Endothelial cell (in vitro differentiated cells): ENCODE data around the gene CADM2. TPM values are rescaled to one million over a fixed set of nuclear protein-coding genes. Genes with fewer than 3 reads are reported as not detected.
"Not testable (repeated sequence)": the region's sequence is repeated elsewhere in the genome, so short reads cannot be mapped to it uniquely, and the experiment has no call there.

ENCODE experiments used
- DNase-seq: peaks from one replicate; pipeline ENCODE4 v3.0.0; 2021; ENCODE audit warnings: low spot score
- H3K27ac Mint-ChIP-seq: one replicate; pipeline ENCODE4 v1.8.0; 2021; ENCODE audit warnings: mixed read lengths, inconsistent platforms; ENCODE audit not compliant: unreplicated experiment
- H3K27me3 Mint-ChIP-seq: one replicate; pipeline ENCODE4 v1.8.0; 2021; ENCODE audit warnings: mild to moderate bottlenecking, moderate library complexity, mixed read lengths, inconsistent platforms; ENCODE audit not compliant: unreplicated experiment
- H3K36me3 Mint-ChIP-seq: one replicate; pipeline ENCODE4 v1.8.0; 2021; ENCODE audit warnings: mild to moderate bottlenecking, low read depth, mixed read lengths, inconsistent platforms; ENCODE audit not compliant: unreplicated experiment
- H3K4me1 Mint-ChIP-seq: one replicate; pipeline ENCODE4 v1.8.0; 2021; ENCODE audit warnings: mild to moderate bottlenecking, mixed read lengths, inconsistent platforms; ENCODE audit not compliant: unreplicated experiment
- H3K4me3 Mint-ChIP-seq: one replicate; pipeline ENCODE4 v1.8.0; 2021; ENCODE audit warnings: mild to moderate bottlenecking, mixed read lengths, inconsistent platforms; ENCODE audit not compliant: unreplicated experiment
- H3K9me3 Mint-ChIP-seq: one replicate; pipeline ENCODE4 v1.8.0; 2021; ENCODE audit warnings: mixed read lengths, inconsistent platforms; ENCODE audit not compliant: unreplicated experiment
- CTCF ChIP-seq: fragments of 200-600 bp; sonication (generic); IDR thresholded peaks from one replicate; pipeline ENCODE4 v1.5.0; 2021; ENCODE audit warnings: antibody characterized with exemption; ENCODE audit not compliant: unreplicated experiment
- total RNA-seq: library from RNA; stranded (reverse); fragmentation: NEBNext Ultra II Directional; extraction: Animal tissue kit (Norgen Biotek cat#: 25700); gene quantifications from one replicate; pipeline ENCODE4 v1.2.1, GENCODE V29; 2021; ENCODE audit not compliant: unreplicated experiment

CADM2 gene
- total RNA-seq, 1 donor from 2014 or later: 0.97 TPM

DNA sequence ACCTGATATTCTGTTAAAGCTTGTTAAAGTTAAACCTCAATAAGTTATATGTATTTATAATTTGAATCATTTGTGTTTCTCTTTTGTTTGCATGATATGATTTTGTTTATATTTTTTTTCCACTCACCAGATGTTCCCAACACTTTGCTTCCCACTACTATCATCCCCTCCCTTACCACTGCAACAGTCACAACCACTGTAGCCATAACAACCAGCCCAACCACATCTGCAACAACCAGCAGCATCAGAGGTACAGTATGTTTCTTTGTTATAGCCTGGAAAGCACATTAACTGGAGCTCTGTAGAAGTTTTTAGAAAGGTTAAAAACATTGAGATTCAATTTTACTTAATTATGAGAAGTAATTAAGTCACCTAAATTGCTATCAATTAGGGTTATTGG is 1020.2 kb downstream of the CADM2 start:
- H3K9me3 Mint-ChIP-seq: no peaks in the 10 kb centered on the region
- no peak for TF ChIP-seq CTCF
- no peaks in the 10 kb centered on the region for H3K36me3 Mint-ChIP-seq
- DNase-seq: no peak
- no peak overlapping the region for H3K27ac Mint-ChIP-seq
- no peak overlapping the region for H3K4me3 Mint-ChIP-seq
- H3K4me1 Mint-ChIP-seq: peaks cover 4% of the 10 kb centered on the region
- no peaks in the 10 kb centered on the region for H3K27me3 Mint-ChIP-seq

GRCh38 chr3:85989581-85989980 is 1030.8 kb downstream of the CADM2 start:
- not testable (repeated sequence) for H3K9me3 Mint-ChIP-seq, H3K4me3 Mint-ChIP-seq, DNase-seq, H3K27ac Mint-ChIP-seq, H3K4me1 Mint-ChIP-seq, H3K27me3 Mint-ChIP-seq, H3K36me3 Mint-ChIP-seq

DNA sequence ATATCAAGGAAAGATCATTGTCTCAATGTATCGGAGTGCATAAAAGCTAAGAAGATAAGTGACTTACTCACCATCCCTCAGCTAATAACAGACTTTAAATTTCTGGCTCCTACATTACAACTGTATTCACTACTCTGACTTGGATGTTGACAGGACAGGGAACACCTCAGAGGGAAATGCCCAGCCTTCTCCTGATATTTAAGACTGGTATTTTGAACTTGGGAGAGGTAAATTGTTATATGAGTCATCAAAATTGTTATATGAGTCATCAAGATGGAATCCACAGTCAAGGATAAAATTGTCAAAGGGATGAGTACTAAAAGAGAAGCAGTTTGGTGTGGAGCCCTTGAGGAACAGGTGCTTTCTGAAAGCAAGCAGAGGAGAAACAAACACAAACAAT is 1070.8 kb downstream of the CADM2 start:
- no peak for DNase-seq
- Mint-ChIP-seq H3K27ac (no peak overlapping the region), H3K9me3 (no peaks in the 10 kb centered on the region), H3K36me3 (no peaks in the 10 kb centered on the region), H3K27me3 (no peaks in the 10 kb centered on the region), H3K4me1 (peaks cover 3% of the 10 kb centered on the region), H3K4me3 (no peak overlapping the region)
- no peak for TF ChIP-seq CTCF

DNA sequence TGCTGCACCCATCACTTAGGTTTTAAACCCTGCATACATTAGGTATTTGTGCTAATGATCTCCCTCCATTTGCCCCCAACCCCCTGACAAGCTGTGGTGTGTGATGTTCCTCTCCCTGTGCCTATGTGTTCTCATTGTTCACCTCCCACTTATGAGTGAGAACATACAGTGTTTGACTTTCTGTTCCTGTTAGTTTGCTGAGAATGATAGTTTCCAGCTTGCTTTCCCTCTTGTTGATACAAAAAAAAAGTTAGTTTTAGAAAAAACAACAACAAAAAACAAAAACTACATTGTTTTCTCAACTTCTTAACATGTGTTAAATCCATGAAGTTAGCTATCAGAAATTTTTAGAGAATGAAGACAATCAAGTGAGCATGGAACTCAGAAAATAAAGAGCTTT is 1079.1 kb downstream of the CADM2 start:
- no peak for TF ChIP-seq CTCF
- no peak for DNase-seq
- Mint-ChIP-seq H3K27me3 (no peaks in the 10 kb centered on the region), H3K4me1 (no peaks in the 10 kb centered on the region), H3K4me3 (no peak overlapping the region), H3K36me3 (peaks cover 4% of the 10 kb centered on the region), H3K27ac (no peak overlapping the region), H3K9me3 (no peaks in the 10 kb centered on the region)

GRCh38 chr3:86046436-86047136 is 1087.8 kb downstream of the CADM2 start:
- no peaks in the 10 kb centered on the region for H3K36me3 Mint-ChIP-seq
- no peaks in the 10 kb centered on the region for H3K27me3 Mint-ChIP-seq
- no peak for TF ChIP-seq CTCF
- no peaks in the 10 kb centered on the region for H3K4me1 Mint-ChIP-seq
- H3K4me3 Mint-ChIP-seq: no peak overlapping the region
- H3K27ac Mint-ChIP-seq: no peak overlapping the region
- DNase-seq: no peak
- no peaks in the 10 kb centered on the region for H3K9me3 Mint-ChIP-seq
